ENCODE measurements around the gene GTF2H2.
"Not testable (repeated sequence)": the region's sequence is repeated elsewhere in the genome, so short reads cannot be mapped to it uniquely, and the experiment has no call there.

Gene GTF2H2

GRCh38 chr5:71067262-71067928, at the start of gene GTF2H2:
TSS of gene GTF2H2 (minus strand) at chr5:71067676. CDS start at chr5:71062763, 4,913 bp downstream.
- not testable (repeated sequence) for DNase-seq

- DNase-seq: not testable (repeated sequence)
These were observed 42.3 kb upstream of the GTF2H2 start for GRCh38 chr5:71109730-71110275.

- not testable (repeated sequence) for DNase-seq
These were observed 32.5 kb upstream of the GTF2H2 start for GRCh38 chr5:71099996-71100395.

GRCh38 chr5:71097930-71098203, 30.4 kb upstream of the GTF2H2 start:
- not testable (repeated sequence) for DNase-seq

GRCh38 chr5:71097173-71097929, 29.9 kb upstream of the GTF2H2 start:
- not testable (repeated sequence) for DNase-seq

GRCh38 chr5:71089773-71090172, 22.3 kb upstream of the GTF2H2 start:
- DNase-seq: not testable (repeated sequence)

GRCh38 chr5:71088754-71089153, 21.3 kb upstream of the GTF2H2 start:
- DNase-seq: not testable (repeated sequence)

GRCh38 chr5:71086145-71086544, 18.7 kb upstream of the GTF2H2 start:
- not testable (repeated sequence) for DNase-seq

- not testable (repeated sequence) for DNase-seq
These were observed 17.0 kb upstream of the GTF2H2 start for GRCh38 chr5:71084280-71085063.

GRCh38 chr5:71082898-71083297, 15.4 kb upstream of the GTF2H2 start:
- not testable (repeated sequence) for DNase-seq

- not testable (repeated sequence) for DNase-seq
These were observed 14.9 kb upstream of the GTF2H2 start for GRCh38 chr5:71082340-71082739.

- not testable (repeated sequence) for DNase-seq
These were observed 6.2 kb downstream of the GTF2H2 start for GRCh38 chr5:71061322-71061721.

GRCh38 chr5:71059426-71059825, 8.1 kb downstream of the GTF2H2 start:
- not testable (repeated sequence) for DNase-seq

GRCh38 chr5:71044808-71045207, 22.7 kb downstream of the GTF2H2 start:
- DNase-seq: not testable (repeated sequence)

- DNase-seq: not testable (repeated sequence)
These were observed 23.3 kb downstream of the GTF2H2 start for GRCh38 chr5:71044128-71044527.

GRCh38 chr5:71031046-71031776, 36.3 kb downstream of the GTF2H2 start:
- not testable (repeated sequence) for DNase-seq

GRCh38 chr5:71025289-71025953, 42.1 kb downstream of the GTF2H2 start, which contains the start of gene NAIP:
TSS of gene NAIP (minus strand) at chr5:71025339. CDS start at chr5:71012915, 12,424 bp downstream.
- not testable (repeated sequence) for DNase-seq

- not testable (repeated sequence) for DNase-seq
These were observed 46.8 kb downstream of the GTF2H2 start for GRCh38 chr5:71020643-71021042.

- not testable (repeated sequence) for DNase-seq
These were observed 49.0 kb downstream of the GTF2H2 start for GRCh38 chr5:71018376-71019005.

GRCh38 chr5:71014176-71014575, 53.3 kb downstream of the GTF2H2 start:
- DNase-seq: no peak

GRCh38 chr5:71013575-71013974, 53.9 kb downstream of the GTF2H2 start:
- DNase-seq: no peak
